Testis (tissue), 2 donors: ENCODE results near the gene ATXN7L3.

Source experiments
- CTCF ChIP-seq, 3 experiments: fragments of 450-650 bp in 2 of 3; fragments of 200-600 bp in 1 of 3; sonication (generic) in 1 of 3; IDR thresholded peaks; one replicate each; pipeline ENCODE4 v1.5.1; 2016 to 2019; ENCODE audit warnings: antibody characterized with exemption in 3 of 3, mild to moderate bottlenecking in 2 of 3, moderate library complexity in 1 of 3
- POLR2A ChIP-seq: fragments of 450-650 bp; IDR thresholded peaks from one replicate; pipeline ENCODE4 v1.6.1; 2017; ENCODE audit warnings: antibody characterized with exemption, mild to moderate bottlenecking, moderate library complexity

DNA sequence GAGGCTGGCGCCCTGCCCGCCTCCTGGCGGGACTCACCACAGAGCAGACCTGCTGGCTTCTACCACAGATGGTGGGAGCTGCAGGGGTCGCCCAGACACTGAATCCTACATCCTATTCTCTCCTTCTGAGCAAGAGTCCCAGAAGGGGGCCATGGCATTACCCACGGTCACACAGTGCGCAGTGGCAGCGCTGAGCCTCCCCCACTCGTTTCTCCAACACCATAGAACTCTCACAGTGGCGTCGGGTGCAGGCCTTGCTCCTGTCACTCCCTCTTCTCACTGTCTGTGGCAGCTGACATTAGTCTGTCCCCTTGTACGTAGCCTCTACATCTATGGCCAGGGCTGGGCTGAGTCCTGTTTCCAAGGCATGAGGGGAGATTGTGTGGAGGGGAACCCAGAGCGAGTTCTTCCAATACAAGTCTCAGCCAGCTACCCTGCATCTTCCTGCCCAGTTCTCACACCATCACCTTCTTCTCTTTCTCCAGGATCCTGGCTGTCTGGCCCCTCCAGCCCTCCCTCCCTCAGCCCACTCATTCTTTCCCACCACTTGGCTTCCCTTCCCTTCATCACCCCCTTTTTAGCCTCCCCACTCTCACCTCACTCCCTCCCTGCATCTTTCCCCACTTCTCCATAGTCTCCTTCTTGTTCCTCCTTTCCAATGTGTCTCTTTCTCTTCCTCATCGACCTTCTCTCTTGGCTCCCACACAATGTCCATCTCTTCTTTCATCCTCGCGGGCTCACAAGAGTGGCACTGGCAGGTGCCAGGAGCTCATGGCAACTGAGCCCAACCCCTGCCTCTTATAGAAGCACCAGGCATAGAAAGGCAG, 13.9 kb upstream of the ATXN7L3 start:
- no peak for TF ChIP-seq CTCF (IDR thresholded peaks at IDR 0.05)
- no peak for TF ChIP-seq POLR2A
